SK-N-SH treated with all-trans-retinoic acid at 6 μM for 48 hours (cell line): Measurements from ENCODE around the gene DLG2.

ENCODE experiments used
- ATAC-seq: fragments of 200-7000 bp; cut with Tn5 transposase; 3 replicates; pipeline ENCODE4 v1.9.1; 2020; ENCODE audit warnings: mild to moderate bottlenecking, moderate library complexity
- ARNTL ChIP-seq: fragments of 450-650 bp; formaldehyde crosslinking; IDR thresholded peaks from 2 replicates; pipeline ENCODE4 v1.5.0; 2020; ENCODE audit warnings: low read depth, mild to moderate bottlenecking, moderate library complexity, borderline replicate concordance
- BACH2 ChIP-seq: fragments of 250-450 bp; sonication (Bioruptor Pico); IDR thresholded peaks from 2 replicates; pipeline ENCODE4 v1.9.0; 2021; ENCODE audit warnings: mild to moderate bottlenecking, borderline replicate concordance
- CREB5 ChIP-seq: fragments of 250-450 bp; sonication (Bioruptor Pico); IDR thresholded peaks from 2 replicates; pipeline ENCODE4 v1.5.1; 2020; ENCODE audit warnings: low read depth, mild to moderate bottlenecking, moderate library complexity
- CSDC2 ChIP-seq: fragments of 250-450 bp; sonication (Bioruptor Pico); IDR thresholded peaks from 2 replicates; pipeline ENCODE4 v1.5.0; 2020; ENCODE audit warnings: mild to moderate bottlenecking, moderate library complexity
- CSRNP3 ChIP-seq: fragments of 250-450 bp; sonication (Bioruptor Pico); IDR thresholded peaks from 2 replicates; pipeline ENCODE4 v1.5.1; 2021; ENCODE audit warnings: mild to moderate bottlenecking, moderate library complexity
- ESRRG ChIP-seq: fragments of 250-450 bp; sonication (Bioruptor Pico); IDR thresholded peaks from 2 replicates; pipeline ENCODE4 v1.6.1; 2021; ENCODE audit warnings: mild to moderate bottlenecking
- GLIS3 ChIP-seq: fragments of 250-450 bp; sonication (Bioruptor Pico); IDR thresholded peaks from 2 replicates; pipeline ENCODE4 v1.5.0; 2020; ENCODE audit warnings: mild to moderate bottlenecking, moderate library complexity
- ISL1 ChIP-seq: fragments of 250-450 bp; sonication (Bioruptor Pico); IDR thresholded peaks from 2 replicates; pipeline ENCODE4 v2.1.2; 2022; ENCODE audit warnings: mild to moderate bottlenecking, moderate library complexity
- OSR1 ChIP-seq: fragments of 250-450 bp; sonication (Bioruptor Pico); IDR thresholded peaks from 2 replicates; pipeline ENCODE4 v1.8.0; 2022; ENCODE audit warnings: moderate library complexity, mild to moderate bottlenecking, inconsistent platforms
- PATZ1 ChIP-seq: fragments of 250-450 bp; sonication (Bioruptor Pico); IDR thresholded peaks from 2 replicates; pipeline ENCODE4 v1.8.0; 2020; ENCODE audit warnings: mild to moderate bottlenecking, moderate library complexity, borderline replicate concordance
- POU6F1 ChIP-seq: fragments of 250-450 bp; sonication (Bioruptor Pico); IDR thresholded peaks from 2 replicates; pipeline ENCODE4 v1.8.0; 2021; ENCODE audit warnings: low read depth, mild to moderate bottlenecking, moderate library complexity, borderline replicate concordance
- PPARA ChIP-seq: fragments of 250-450 bp; sonication (Bioruptor Pico); IDR thresholded peaks from 2 replicates; pipeline ENCODE4 v1.5.0; 2020; ENCODE audit warnings: mild to moderate bottlenecking, borderline replicate concordance
- RARB ChIP-seq: fragments of 250-450 bp; sonication (Bioruptor Pico); IDR thresholded peaks from 2 replicates; pipeline ENCODE4 v1.8.0; 2021; ENCODE audit warnings: mild to moderate bottlenecking, moderate library complexity
- SNAI2 ChIP-seq: fragments of 250-450 bp; sonication (Bioruptor Pico); IDR thresholded peaks from 2 replicates; pipeline ENCODE4 v1.5.0; 2020; ENCODE audit warnings: mild to moderate bottlenecking, moderate library complexity
- TCF4 ChIP-seq: fragments of 250-450 bp; sonication (Bioruptor Pico); IDR thresholded peaks from 2 replicates; pipeline ENCODE4 v1.8.0; 2021; ENCODE audit warnings: mild to moderate bottlenecking, moderate library complexity, borderline replicate concordance
- TSHZ2 ChIP-seq: fragments of 250-450 bp; sonication (Bioruptor Pico); IDR thresholded peaks from 2 replicates; pipeline ENCODE4 v1.5.0; 2020; ENCODE audit warnings: mild to moderate bottlenecking, moderate library complexity
- ZC3H10 ChIP-seq: fragments of 250-450 bp; sonication (Bioruptor Pico); IDR thresholded peaks from 2 replicates; pipeline ENCODE4 v1.5.1; 2021; ENCODE audit warnings: mild to moderate bottlenecking, moderate library complexity
- ZFP3 ChIP-seq: fragments of 250-450 bp; sonication (Bioruptor Pico); IDR thresholded peaks from 2 replicates; pipeline ENCODE4 v1.5.0; 2020; ENCODE audit warnings: mild to moderate bottlenecking, moderate library complexity
- ZFP30 ChIP-seq: fragments of 450-650 bp; formaldehyde crosslinking; IDR thresholded peaks from 2 replicates; pipeline ENCODE4 v1.5.0; 2022; ENCODE audit warnings: mild to moderate bottlenecking, moderate library complexity
- ZNF565 ChIP-seq: fragments of 450-650 bp; formaldehyde crosslinking; conservative IDR thresholded peaks from 2 replicates; pipeline ENCODE4 v1.5.0; 2020; ENCODE audit warnings: low read depth, mild to moderate bottlenecking, moderate library complexity
- ZNF70 ChIP-seq: fragments of 450-650 bp; formaldehyde crosslinking; IDR thresholded peaks from 2 replicates; pipeline ENCODE4 v1.5.0; 2020; ENCODE audit warnings: mild to moderate bottlenecking, moderate library complexity

The DLG2 gene

DNA sequence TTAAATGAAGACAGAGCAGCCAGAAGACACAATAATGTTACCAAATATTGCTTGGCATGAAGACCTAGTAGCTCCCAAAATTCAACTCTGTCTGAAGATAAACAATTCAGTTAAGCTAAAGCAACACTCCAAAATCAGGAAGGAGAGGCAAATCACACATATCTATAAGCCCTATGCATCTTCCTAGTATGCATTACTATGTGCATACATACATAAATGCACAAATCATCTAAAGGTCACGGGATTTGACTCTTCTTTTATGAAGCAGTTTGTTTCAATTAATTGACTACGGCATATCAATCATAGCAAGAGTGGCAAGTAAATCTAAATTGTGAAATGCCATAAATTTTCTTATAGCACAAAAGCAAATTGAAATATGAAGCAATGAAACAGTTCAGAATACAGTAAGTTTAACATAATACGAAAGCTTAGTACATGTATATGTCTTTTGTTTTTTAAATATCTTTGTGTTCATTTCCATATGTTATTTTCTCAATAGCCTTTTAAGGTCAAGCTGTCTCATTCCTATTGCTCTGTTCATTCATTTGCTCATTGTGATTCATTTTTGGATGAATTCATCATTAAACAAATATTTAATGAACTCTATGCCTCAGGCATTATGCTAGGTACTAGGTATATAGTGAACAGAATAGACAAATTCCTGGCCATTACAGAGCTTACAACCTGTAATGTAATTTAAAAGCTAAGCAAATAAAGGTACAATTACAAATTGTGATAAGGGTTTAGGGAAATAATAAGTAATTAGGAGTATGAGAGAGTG, 540.5 kb downstream of the DLG2 start:
- TF ChIP-seq ZNF565 (CRISPR knock-in tag) = no peak
- TF ChIP-seq BACH2 (CRISPR knock-in tag) = no peak
- TF ChIP-seq PATZ1 (CRISPR knock-in tag) = no peak
- TF ChIP-seq CSRNP3 = no peak
- no peak for TF ChIP-seq ZC3H10 (CRISPR knock-in tag)
- TF ChIP-seq TSHZ2 (CRISPR knock-in tag) = no peak
- no peak for TF ChIP-seq SNAI2 (CRISPR knock-in tag)
- no peak for TF ChIP-seq OSR1 (CRISPR knock-in tag)
- TF ChIP-seq CSDC2 (CRISPR knock-in tag) = no peak
- no peak for TF ChIP-seq CREB5
- no peak for TF ChIP-seq TCF4 (CRISPR knock-in tag)
- no peak for TF ChIP-seq GLIS3
- no peak for TF ChIP-seq ZNF70 (CRISPR knock-in tag)
- TF ChIP-seq RARB (CRISPR knock-in tag) = no peak
- no peak for TF ChIP-seq ESRRG (CRISPR knock-in tag)
- no peak for TF ChIP-seq ISL1 (CRISPR knock-in tag)
- no peak for TF ChIP-seq PPARA
- TF ChIP-seq ZFP30 = no peak
- no peak for ATAC-seq

DNA sequence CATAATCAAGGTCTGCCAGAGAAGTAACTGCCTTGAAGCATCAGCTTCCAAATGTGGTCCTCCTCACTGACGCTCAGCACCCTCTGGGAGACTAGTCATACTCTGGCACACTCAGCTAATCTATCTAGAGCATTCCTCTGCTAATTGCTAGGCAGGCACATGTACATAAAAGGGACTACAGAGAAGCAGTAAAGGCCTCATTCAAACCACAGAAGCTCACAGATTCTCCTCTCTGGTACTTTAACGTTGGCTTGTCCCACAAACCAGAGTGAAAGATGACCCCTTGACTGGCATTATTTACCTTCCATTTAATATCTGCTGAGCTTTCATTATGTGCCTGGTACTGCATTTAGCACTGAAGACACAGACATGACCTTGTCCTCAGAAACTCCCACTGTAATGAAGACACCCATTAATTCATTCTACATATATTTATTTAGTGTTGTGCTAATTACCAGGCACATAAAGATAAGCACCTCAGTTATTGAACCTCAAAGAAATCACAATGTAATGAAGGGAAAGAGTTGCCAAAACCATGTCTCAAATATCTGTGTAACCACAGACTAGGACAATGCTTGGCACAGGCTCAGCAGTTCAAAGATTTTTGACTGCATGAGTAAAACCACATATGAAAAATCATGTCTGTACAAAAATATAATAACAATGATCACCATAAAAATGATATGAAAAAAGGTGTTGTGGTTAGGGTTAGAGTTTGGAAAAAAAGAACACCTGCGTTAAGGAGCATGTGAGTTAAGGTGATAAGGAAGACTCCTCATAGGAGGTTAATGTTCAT, 550.4 kb downstream of the DLG2 start:
- ATAC-seq = no peak
- no peak for TF ChIP-seq BACH2 (CRISPR knock-in tag)
- no peak for TF ChIP-seq PATZ1 (CRISPR knock-in tag)
- no peak for TF ChIP-seq POU6F1 (CRISPR knock-in tag)
- no peak for TF ChIP-seq ARNTL
- no peak for TF ChIP-seq ZNF70 (CRISPR knock-in tag)
- no peak for TF ChIP-seq ZFP30
- TF ChIP-seq TCF4 (CRISPR knock-in tag) = no peak
- TF ChIP-seq GLIS3 = no peak
- TF ChIP-seq ZC3H10 (CRISPR knock-in tag) = no peak
- no peak for TF ChIP-seq CREB5
- no peak for TF ChIP-seq ZFP3
- TF ChIP-seq TSHZ2 (CRISPR knock-in tag) = no peak
- no peak for TF ChIP-seq ESRRG (CRISPR knock-in tag)
- no peak for TF ChIP-seq OSR1 (CRISPR knock-in tag)
- TF ChIP-seq RARB (CRISPR knock-in tag) = no peak
